Measurements from ENCODE around the gene ODAD3. TPM values are rescaled to one million over a fixed set of nuclear protein-coding genes. Genes with fewer than 3 reads are reported as not detected.

Gene ODAD3
- total and polyA plus RNA-seq, 2 experiments from 2014 or later: 1.3 to 1.9 TPM

GRCh38 chr19:11418549-11419506, 16.1 kb downstream of the ODAD3 start, which contains the start of gene RGL3:
TSS of gene RGL3 (minus strand) at chr19:11419314. CDS start at chr19:11419278, 36 bp downstream.
- peak within 1 kb of the TSS; percentile 91 for H3K27ac ChIP-seq
- WGBS (ENCODE audit: low lambda C conversion rate, missing lambda C conversion rate): 3% methylated on average over 42 of the region's 72 CpGs
- peak within 1 kb of the TSS; percentile 76 for H2AFZ ChIP-seq
- H3K9me3 ChIP-seq (ENCODE audit: low read depth): no peaks in the 10 kb centered on the region
- H3K27me3 ChIP-seq: peaks cover 5% of the 10 kb centered on the region
- H3K4me1 ChIP-seq (ENCODE audit: insufficient read depth): peaks cover 21% of the 10 kb centered on the region
- H3K9me2 ChIP-seq (replicated peaks; ENCODE audit: insufficient read depth): no peaks in the 10 kb centered on the region
- H4K20me1 ChIP-seq (ENCODE audit: insufficient read depth, poor library complexity, severe bottlenecking): no peaks in the 10 kb centered on the region
- peak within 1 kb of the TSS; percentile 62 for H3K4me3 ChIP-seq
- H3K79me2 ChIP-seq: peaks cover 6% of the 10 kb centered on the region
- peak within 1 kb of the TSS; percentile 91 for H3K4me2 ChIP-seq
- no peaks in the 10 kb centered on the region for H3K36me3 ChIP-seq (replicated peaks; ENCODE audit: insufficient read depth, low read depth)
- TF ChIP-seq EZH2 (IDR thresholded peaks at IDR 0.05; ENCODE audit: borderline replicate concordance) (peak; percentile 77), EZH2phosphoT487 (IDR thresholded peaks at IDR 0.05; ENCODE audit: low read depth, severe bottlenecking, unreplicated experiment) (no peak), CTCF (IDR thresholded peaks at IDR 0.05; ENCODE audit: poor library complexity) (peak; percentile 5)
- peak; percentile 83 for DNase-seq (ENCODE audit: low spot score)

- peak overlapping the region; percentile 62 for H3K4me3 ChIP-seq
- WGBS (ENCODE audit: low lambda C conversion rate, missing lambda C conversion rate): 3% methylated on average over 8 of the region's 16 CpGs
- no peaks in the 10 kb centered on the region for H3K9me2 ChIP-seq (replicated peaks; ENCODE audit: insufficient read depth)
- peaks cover 21% of the 10 kb centered on the region for H3K4me1 ChIP-seq (ENCODE audit: insufficient read depth)
- H3K36me3 ChIP-seq (replicated peaks; ENCODE audit: insufficient read depth, low read depth): no peaks in the 10 kb centered on the region
- H3K79me2 ChIP-seq: peaks cover 6% of the 10 kb centered on the region
- H3K27me3 ChIP-seq: peaks cover 5% of the 10 kb centered on the region
- H2AFZ ChIP-seq: peak overlapping the region; percentile 76
- TF ChIP-seq EZH2 (IDR thresholded peaks at IDR 0.05; ENCODE audit: borderline replicate concordance) (no peak), CTCF (IDR thresholded peaks at IDR 0.05; ENCODE audit: poor library complexity) (no peak), EZH2phosphoT487 (IDR thresholded peaks at IDR 0.05; ENCODE audit: low read depth, severe bottlenecking, unreplicated experiment) (no peak)
- peak overlapping the region; percentile 91 for H3K4me2 ChIP-seq
- no peaks in the 10 kb centered on the region for H3K9me3 ChIP-seq (ENCODE audit: low read depth)
- no peaks in the 10 kb centered on the region for H4K20me1 ChIP-seq (ENCODE audit: insufficient read depth, poor library complexity, severe bottlenecking)
- peak overlapping the region; percentile 91 for H3K27ac ChIP-seq
- DNase-seq (ENCODE audit: low spot score): no peak
Observed at GRCh38 chr19:11418094-11418548, 16.8 kb downstream of the ODAD3 start.

GRCh38 chr19:11416346-11417052, 18.4 kb downstream of the ODAD3 start:
- 95% methylated on average over 17 of the region's 17 CpGs for WGBS (ENCODE audit: low lambda C conversion rate, missing lambda C conversion rate)

More at GRCh38 chr19:11416346-11417052, 18.4 kb downstream of the ODAD3 start:
- Histone ChIP-seq H2AFZ (no peak overlapping the region), H3K4me1 (ENCODE audit: insufficient read depth) (peaks cover 13% of the 10 kb centered on the region), H3K9me3 (ENCODE audit: low read depth) (no peaks in the 10 kb centered on the region), H3K27ac (no peak overlapping the region), H3K27me3 (peaks cover 2% of the 10 kb centered on the region), H4K20me1 (ENCODE audit: insufficient read depth, poor library complexity, severe bottlenecking) (no peaks in the 10 kb centered on the region), H3K9me2 (replicated peaks; ENCODE audit: insufficient read depth) (no peaks in the 10 kb centered on the region), H3K79me2 (peaks cover 6% of the 10 kb centered on the region), H3K4me2 (no peak overlapping the region), H3K36me3 (replicated peaks; ENCODE audit: insufficient read depth, low read depth) (no peaks in the 10 kb centered on the region), H3K4me3 (no peak overlapping the region)
- TF ChIP-seq EZH2phosphoT487 (IDR thresholded peaks at IDR 0.05; ENCODE audit: low read depth, severe bottlenecking, unreplicated experiment): no peak
- no peak for TF ChIP-seq EZH2 (IDR thresholded peaks at IDR 0.05; ENCODE audit: borderline replicate concordance)
- TF ChIP-seq CTCF (IDR thresholded peaks at IDR 0.05; ENCODE audit: poor library complexity): no peak
- DNase-seq (ENCODE audit: low spot score): no peak

All from hepatocyte (in vitro differentiated cells).